WTC11 (cell line): ENCODE measurements around the gene CEACAM18. TPM values are rescaled to one million over a fixed set of nuclear protein-coding genes. Genes with fewer than 3 reads are reported as not detected.

Source experiments
- ATAC-seq: fragments of 200-7000 bp; cut with Tn5 transposase; 2 replicates; pipeline ENCODE4 v1.10.0; 2021; ENCODE audit warnings: mild to moderate bottlenecking, moderate library complexity
- CTCF ChIA-PET: fragments of 300-600 bp; sonication (Branson Sonifier 250); formaldehyde crosslinking; loops from one replicate; lab custom pipeline; 2021; ENCODE audit warnings: antibody characterized with exemption; lab: Charles Lee
- POLR2A ChIA-PET: fragments of 350-600 bp; sonication (Branson Sonifier 250); formaldehyde crosslinking; loops from one replicate; lab custom pipeline; 2021; ENCODE audit warnings: antibody characterized with exemption; lab: Charles Lee
- DNase-seq: peaks from one replicate; pipeline ENCODE4 v3.0.0; 2021; ENCODE audit warnings: low spot score
- H3K27ac Mint-ChIP-seq: 2 replicates; pipeline ENCODE4 v1.8.0; 2021; ENCODE audit warnings: mixed read lengths
- H3K27me3 Mint-ChIP-seq: 2 replicates; pipeline ENCODE4 v1.8.0; 2021; ENCODE audit warnings: low read depth, mild to moderate bottlenecking, moderate library complexity, mixed read lengths
- H3K36me3 Mint-ChIP-seq: 2 replicates; pipeline ENCODE4 v1.8.0; 2021; ENCODE audit warnings: mixed read lengths
- H3K4me1 Mint-ChIP-seq: 2 replicates; pipeline ENCODE4 v1.8.0; 2022; ENCODE audit warnings: mixed read lengths
- H3K4me3 Mint-ChIP-seq: 2 replicates; pipeline ENCODE4 v1.8.0; 2021; ENCODE audit warnings: mild to moderate bottlenecking, moderate library complexity, mixed read lengths
- H3K9me3 Mint-ChIP-seq: 2 replicates; pipeline ENCODE4 v1.8.0; 2021; ENCODE audit warnings: mixed read lengths
- ARID4B ChIP-seq: sonication (generic); formaldehyde crosslinking; IDR thresholded peaks from 2 replicates; pipeline ENCODE4 v1.8.0; 2023; ENCODE audit warnings: missing genetic modification reagents, mild to moderate bottlenecking, borderline replicate concordance
- ATF2 ChIP-seq: sonication (generic); formaldehyde crosslinking; IDR thresholded peaks from 2 replicates; pipeline ENCODE4 v1.8.1; 2022; ENCODE audit warnings: low read depth, missing genetic modification reagents, borderline replicate concordance
- CBFB ChIP-seq: sonication (generic); formaldehyde crosslinking; IDR thresholded peaks from 2 replicates; pipeline ENCODE4 v1.8.1; 2022; ENCODE audit warnings: mild to moderate bottlenecking, low read depth, missing genetic modification reagents
- CREM ChIP-seq: sonication (generic); formaldehyde crosslinking; IDR thresholded peaks from 2 replicates; pipeline ENCODE4 v1.8.1; 2022; ENCODE audit warnings: mild to moderate bottlenecking, missing genetic modification reagents, moderate library complexity
- FOXP1 ChIP-seq: sonication (generic); formaldehyde crosslinking; IDR thresholded peaks from 2 replicates; pipeline ENCODE4 v1.8.0; 2022; ENCODE audit warnings: missing genetic modification reagents, mild to moderate bottlenecking, moderate library complexity, borderline replicate concordance
- GRHL2 ChIP-seq: fragments of 250-450 bp; sonication (Bioruptor Pico); IDR thresholded peaks from 2 replicates; pipeline ENCODE4 v1.8.0; 2022; ENCODE audit warnings: mild to moderate bottlenecking, moderate library complexity; ENCODE audit not compliant: insufficient replicate concordance, severe bottlenecking
- HMGXB4 ChIP-seq: sonication (generic); formaldehyde crosslinking; IDR thresholded peaks from 2 replicates; pipeline ENCODE4 v1.8.1; 2023; ENCODE audit warnings: mild to moderate bottlenecking, moderate library complexity, missing genetic modification reagents
- MLX ChIP-seq: sonication (generic); formaldehyde crosslinking; IDR thresholded peaks from 2 replicates; pipeline ENCODE4 v1.8.1; 2023; ENCODE audit warnings: mild to moderate bottlenecking, missing genetic modification reagents, moderate library complexity
- MYBL2 ChIP-seq: sonication (generic); formaldehyde crosslinking; IDR thresholded peaks from 2 replicates; pipeline ENCODE4 v1.8.1; 2023; ENCODE audit warnings: mild to moderate bottlenecking, moderate library complexity, missing genetic modification reagents
- SP1 ChIP-seq: sonication (generic); formaldehyde crosslinking; conservative IDR thresholded peaks from 2 replicates; pipeline ENCODE4 v1.8.1; 2022; ENCODE audit warnings: missing genetic modification reagents
- TCF7 ChIP-seq: sonication (generic); formaldehyde crosslinking; IDR thresholded peaks from 2 replicates; pipeline ENCODE4 v1.8.0; 2022; ENCODE audit warnings: mild to moderate bottlenecking, low read depth, missing genetic modification reagents, moderate library complexity
- ZNF219 ChIP-seq: sonication (generic); formaldehyde crosslinking; IDR thresholded peaks from 2 replicates; pipeline ENCODE4 v1.8.0; 2023; ENCODE audit warnings: missing genetic modification reagents, mild to moderate bottlenecking, borderline replicate concordance
- ZNF263 ChIP-seq: sonication (generic); formaldehyde crosslinking; IDR thresholded peaks from 2 replicates; pipeline ENCODE4 v1.8.1; 2022; ENCODE audit warnings: low read depth, mild to moderate bottlenecking, moderate library complexity, missing genetic modification reagents
- ZNF281 ChIP-seq: sonication (generic); formaldehyde crosslinking; IDR thresholded peaks from 2 replicates; pipeline ENCODE4 v1.8.0; 2023; ENCODE audit warnings: mild to moderate bottlenecking, missing genetic modification reagents
- ZNF317 ChIP-seq: sonication (generic); formaldehyde crosslinking; IDR thresholded peaks from 2 replicates; pipeline ENCODE4 v1.8.1; 2023; ENCODE audit warnings: low read depth, mild to moderate bottlenecking, moderate library complexity, missing genetic modification reagents, borderline replicate concordance
- ZNF416 ChIP-seq: fragments of 250-450 bp; sonication (Bioruptor Pico); IDR thresholded peaks from 2 replicates; pipeline ENCODE4 v1.9.0; 2021; ENCODE audit warnings: mild to moderate bottlenecking, inconsistent platforms
- ZNF671 ChIP-seq: fragments of 250-450 bp; sonication (Bioruptor Pico); IDR thresholded peaks from 2 replicates; pipeline ENCODE4 v1.8.0; 2021; ENCODE audit warnings: mild to moderate bottlenecking
- total RNA-seq: library from RNA; stranded (reverse); gene quantifications from 3 replicates; pipeline ENCODE4 v1.2.3, GENCODE V29; 2021
- TF ChIP-seq, protein P1 (sequence below): sonication (generic); formaldehyde crosslinking; IDR thresholded peaks from 2 replicates; pipeline ENCODE4 v1.8.0; 2022; ENCODE audit warnings: mild to moderate bottlenecking, missing genetic modification reagents
- TF ChIP-seq, protein P2 (sequence below): sonication (generic); formaldehyde crosslinking; IDR thresholded peaks from 2 replicates; pipeline ENCODE4 v1.8.0; 2022; ENCODE audit warnings: mild to moderate bottlenecking, missing genetic modification reagents

The CEACAM18 gene
- total RNA-seq, 1 experiment from 2014 or later: not detected

- TF ChIP-seq, protein P1, sequence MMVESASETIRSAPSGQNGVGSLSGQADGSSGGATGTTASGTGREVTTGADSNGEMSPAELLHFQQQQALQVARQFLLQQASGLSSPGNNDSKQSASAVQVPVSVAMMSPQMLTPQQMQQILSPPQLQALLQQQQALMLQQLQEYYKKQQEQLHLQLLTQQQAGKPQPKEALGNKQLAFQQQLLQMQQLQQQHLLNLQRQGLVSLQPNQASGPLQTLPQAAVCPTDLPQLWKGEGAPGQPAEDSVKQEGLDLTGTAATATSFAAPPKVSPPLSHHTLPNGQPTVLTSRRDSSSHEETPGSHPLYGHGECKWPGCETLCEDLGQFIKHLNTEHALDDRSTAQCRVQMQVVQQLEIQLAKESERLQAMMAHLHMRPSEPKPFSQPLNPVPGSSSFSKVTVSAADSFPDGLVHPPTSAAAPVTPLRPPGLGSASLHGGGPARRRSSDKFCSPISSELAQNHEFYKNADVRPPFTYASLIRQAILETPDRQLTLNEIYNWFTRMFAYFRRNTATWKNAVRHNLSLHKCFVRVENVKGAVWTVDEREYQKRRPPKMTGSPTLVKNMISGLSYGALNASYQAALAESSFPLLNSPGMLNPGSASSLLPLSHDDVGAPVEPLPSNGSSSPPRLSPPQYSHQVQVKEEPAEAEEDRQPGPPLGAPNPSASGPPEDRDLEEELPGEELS (CRISPR knock-in tag): no peak
- TF ChIP-seq ZNF219 (CRISPR knock-in tag): no peak
These were observed 45.3 kb upstream of the CEACAM18 start (continued) for GRCh38 chr19:51433043-51433442.

- Mint-ChIP-seq H3K4me3 (no peak overlapping the region), H3K4me1 (peaks cover 6% of the 10 kb centered on the region; the same call in 1 of the 2 replicates), H3K36me3 (no peaks in the 10 kb centered on the region), H3K27me3 (peaks cover 36% of the 10 kb centered on the region), H3K9me3 (no peaks in the 10 kb centered on the region), H3K27ac (no peak overlapping the region)
- POLR2A ChIA-PET: no interaction called here
- CTCF ChIA-PET: interaction anchor here (0.9 to 2.6 kb wide), 2 partner anchors 12 to 95 kb away, joined by 3 to 19 read pairs; no protein-coding TSS in a partner anchor
- DNase-seq: no peak
- TF ChIP-seq, protein P2, sequence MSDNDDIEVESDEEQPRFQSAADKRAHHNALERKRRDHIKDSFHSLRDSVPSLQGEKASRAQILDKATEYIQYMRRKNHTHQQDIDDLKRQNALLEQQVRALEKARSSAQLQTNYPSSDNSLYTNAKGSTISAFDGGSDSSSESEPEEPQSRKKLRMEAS: no peak
- TF ChIP-seq ARID4B (CRISPR knock-in tag) (no peak), ZNF671 (CRISPR knock-in tag) (no peak), FOXP1 (CRISPR knock-in tag) (no peak), GRHL2 (CRISPR knock-in tag) (no peak), SP1 (CRISPR knock-in tag) (no peak), ZNF416 (no peak), HMGXB4 (CRISPR knock-in tag) (no peak)
- TF ChIP-seq, all 79 proteins: peak for 0
- ATAC-seq: no peak
These were observed 43.9 kb upstream of the CEACAM18 start for GRCh38 chr19:51434456-51434855.

GRCh38 chr19:51439021-51439465, 39.3 kb upstream of the CEACAM18 start:
- Mint-ChIP-seq H3K27me3 (peaks cover 39% of the 10 kb centered on the region), H3K4me3 (no peak overlapping the region), H3K27ac (no peak overlapping the region), H3K9me3 (no peaks in the 10 kb centered on the region), H3K4me1 (peaks cover 6% of the 10 kb centered on the region; the same call in 1 of the 2 replicates), H3K36me3 (no peaks in the 10 kb centered on the region)
- DNase-seq (peak; percentile 36), ATAC-seq (peak; percentile 75)
- ChIA-PET CTCF (interaction anchor here (1.1 to 4.2 kb wide), 16 partner anchors 8 to 222 kb away, joined by 3 to 39 read pairs (median 6); partner anchors contain the start of genes IGLON5 and SIGLEC10), POLR2A (interaction anchor here (0.6 kb wide), 1 partner anchor 36 kb away, joined by 3 read pairs; no protein-coding TSS in a partner anchor)
- no peak for TF ChIP-seq CBFB (CRISPR knock-in tag)
- no peak for TF ChIP-seq ZNF263 (CRISPR knock-in tag)
- no peak for TF ChIP-seq CREM (CRISPR knock-in tag)
- TF ChIP-seq ZNF281 (CRISPR knock-in tag): no peak
- TF ChIP-seq TCF7 (CRISPR knock-in tag): no peak
- no peak for TF ChIP-seq MLX (CRISPR knock-in tag)
- no peak for TF ChIP-seq FOXP1 (CRISPR knock-in tag)
- no peak for TF ChIP-seq MYBL2
- no peak for TF ChIP-seq ATF2
- TF ChIP-seq ZNF317 (CRISPR knock-in tag): no peak
